Stimulated activated effector memory CD8-positive, alpha-beta T cell treated with anti-CD3 and anti-CD28 coated beads, Interleukin-12 subunit alpha, Interleukin-12 subunit beta, amount 100 ng/mL, for 72 hours (primary cell): ENCODE data around the gene LEMD2.
A peak's percentile ranks its signal among the peaks of the same experiment; 100 is the strongest.

ENCODE experiments used
- ATAC-seq: fragments of 150-1000 bp; cut with Tn5 transposase; 2 replicates; pipeline ENCODE4 v1.10.0; 2021
- DNase-seq, 2 donors: peaks; one replicate each; pipeline ENCODE4 v3.0.0; 2021 to 2022; ENCODE audit warnings: low spot score in 2 of 2
- H3K27ac Mint-ChIP-seq: one replicate; pipeline ENCODE4 v1.8.0; 2022; ENCODE audit warnings: mild to moderate bottlenecking, mixed read lengths
- H3K36me3 Mint-ChIP-seq: one replicate; pipeline ENCODE4 v1.8.0; 2022; ENCODE audit warnings: mild to moderate bottlenecking, mixed read lengths
- H3K4me1 Mint-ChIP-seq: one replicate; pipeline ENCODE4 v1.8.0; 2022; ENCODE audit warnings: mixed read lengths
- H3K4me3 Mint-ChIP-seq: one replicate; pipeline ENCODE4 v1.8.0; 2022; ENCODE audit warnings: mild to moderate bottlenecking, mixed read lengths
- H3K9me3 Mint-ChIP-seq: one replicate; pipeline ENCODE4 v1.8.0; 2022; ENCODE audit warnings: mixed read lengths

The LEMD2 gene

DNA sequence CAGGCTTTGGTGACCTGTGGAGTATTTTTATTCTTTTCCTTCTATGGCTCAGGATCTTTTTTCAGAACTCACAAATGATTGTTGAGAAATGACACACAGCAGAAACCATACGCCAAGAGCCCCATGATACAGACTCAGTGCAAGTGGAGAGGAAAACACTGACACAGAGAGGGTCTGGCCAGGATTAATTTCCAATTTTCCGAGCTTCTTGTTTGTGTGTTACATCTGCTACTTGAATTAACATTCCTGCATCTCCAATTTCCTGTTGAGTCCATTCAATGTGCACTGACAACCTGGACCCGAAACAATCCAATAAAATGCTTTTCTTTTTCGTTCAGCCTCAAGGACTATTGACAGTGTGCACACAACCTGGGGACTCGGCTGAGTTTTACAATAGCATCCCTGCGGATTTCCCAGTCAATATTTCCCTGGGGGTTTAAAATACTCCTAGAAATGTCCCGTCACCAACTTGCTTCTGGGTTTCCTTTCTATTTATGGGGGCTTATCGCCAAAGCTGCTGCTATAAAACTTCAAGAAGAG is 19.8 kb upstream of the LEMD2 start:
- Mint-ChIP-seq H3K27ac (no peak overlapping the region), H3K9me3 (no peaks in the 10 kb centered on the region)
- no peak for ATAC-seq

DNA sequence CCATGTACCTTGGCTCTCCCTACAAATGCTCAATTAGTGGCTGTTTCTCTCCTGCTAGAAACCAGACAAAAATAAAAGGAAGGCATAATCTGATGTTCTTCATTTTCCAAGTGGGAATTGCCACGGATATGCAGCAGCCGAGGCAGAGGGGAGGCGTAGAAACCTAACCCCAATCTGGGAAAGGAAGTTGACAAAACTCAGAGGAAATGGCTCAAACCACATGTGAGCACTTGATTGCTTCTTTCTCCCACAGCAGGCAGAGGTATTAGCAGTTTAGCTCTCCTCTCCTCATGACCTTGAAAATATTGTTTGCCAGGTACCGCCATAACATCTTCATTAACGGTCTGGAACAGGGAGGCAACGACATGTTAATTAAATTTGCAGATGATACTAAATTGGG is 18.7 kb upstream of the LEMD2 start:
- DNase-seq (no peak), ATAC-seq (no peak)
- Mint-ChIP-seq H3K9me3 (no peaks in the 10 kb centered on the region), H3K27ac (peak overlapping the region; percentile 56), H3K36me3 (no peaks in the 10 kb centered on the region), H3K4me1 (peaks cover 19% of the 10 kb centered on the region), H3K4me3 (no peak overlapping the region)

More for the DNA sequence above, 19.8 kb upstream of the LEMD2 start:
- H3K4me1 Mint-ChIP-seq = peaks cover 19% of the 10 kb centered on the region
- no peaks in the 10 kb centered on the region for H3K36me3 Mint-ChIP-seq
- no peak for DNase-seq
- H3K4me3 Mint-ChIP-seq = no peak overlapping the region

DNA sequence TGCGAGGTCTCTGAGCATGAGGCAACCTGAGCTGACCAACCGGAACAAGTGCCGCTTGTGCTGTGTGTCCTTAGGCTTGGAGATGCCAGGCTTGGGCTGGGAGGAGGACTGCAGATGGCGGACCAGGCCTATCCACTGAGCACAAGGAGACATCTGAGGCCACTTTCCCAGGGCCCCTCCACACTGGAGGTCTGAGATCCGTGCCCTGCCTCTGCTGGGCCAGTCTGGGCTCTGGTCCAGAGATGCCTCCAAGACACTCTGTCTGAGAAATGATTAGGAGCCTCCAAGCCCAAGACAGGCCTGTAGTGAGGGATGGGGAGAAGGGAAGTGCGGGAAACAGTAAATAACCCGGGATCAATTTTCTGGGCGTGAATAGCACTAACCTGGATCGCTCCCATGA is 17.9 kb upstream of the LEMD2 start:
- no peak overlapping the region for H3K27ac Mint-ChIP-seq
- ATAC-seq (no peak), DNase-seq (no peak)
- H3K36me3 Mint-ChIP-seq = no peaks in the 10 kb centered on the region
- no peak overlapping the region for H3K4me3 Mint-ChIP-seq
- no peaks in the 10 kb centered on the region for H3K9me3 Mint-ChIP-seq
- peaks cover 19% of the 10 kb centered on the region for H3K4me1 Mint-ChIP-seq

DNA sequence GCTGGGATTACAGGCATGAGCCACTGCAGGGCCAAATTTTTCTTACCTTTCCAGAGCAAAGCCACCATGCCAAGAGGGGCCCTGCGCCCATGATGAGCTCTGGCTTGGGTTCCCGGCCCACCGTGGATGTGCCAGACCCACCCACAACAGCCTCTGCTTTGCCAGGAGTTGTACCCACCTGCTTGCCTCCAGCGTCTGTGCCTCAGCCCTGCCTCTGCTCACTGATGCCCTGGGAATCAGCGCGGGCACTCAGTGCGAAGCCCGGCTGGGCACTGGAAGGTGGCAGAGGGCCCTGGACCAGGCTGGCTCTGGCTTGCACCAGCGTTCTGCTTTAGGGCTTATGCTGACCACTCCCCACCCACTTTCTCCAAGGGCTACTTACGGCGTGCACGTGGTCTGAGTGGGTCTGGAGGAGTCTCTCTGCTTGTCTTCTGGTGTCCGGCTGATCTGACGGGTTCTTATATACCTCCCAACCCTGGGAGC is 14.7 kb upstream of the LEMD2 start, which contains the start of gene MLN:
TSS of gene MLN (minus strand) at position 433 of the 483 bp plus-strand sequence. CDS start 2,840 bp downstream, outside the sequence.
- no peak within 1 kb of the TSS for H3K4me3 Mint-ChIP-seq
- H3K9me3 Mint-ChIP-seq = no peaks in the 10 kb centered on the region
- H3K27ac Mint-ChIP-seq = no peak within 1 kb of the TSS

DNA sequence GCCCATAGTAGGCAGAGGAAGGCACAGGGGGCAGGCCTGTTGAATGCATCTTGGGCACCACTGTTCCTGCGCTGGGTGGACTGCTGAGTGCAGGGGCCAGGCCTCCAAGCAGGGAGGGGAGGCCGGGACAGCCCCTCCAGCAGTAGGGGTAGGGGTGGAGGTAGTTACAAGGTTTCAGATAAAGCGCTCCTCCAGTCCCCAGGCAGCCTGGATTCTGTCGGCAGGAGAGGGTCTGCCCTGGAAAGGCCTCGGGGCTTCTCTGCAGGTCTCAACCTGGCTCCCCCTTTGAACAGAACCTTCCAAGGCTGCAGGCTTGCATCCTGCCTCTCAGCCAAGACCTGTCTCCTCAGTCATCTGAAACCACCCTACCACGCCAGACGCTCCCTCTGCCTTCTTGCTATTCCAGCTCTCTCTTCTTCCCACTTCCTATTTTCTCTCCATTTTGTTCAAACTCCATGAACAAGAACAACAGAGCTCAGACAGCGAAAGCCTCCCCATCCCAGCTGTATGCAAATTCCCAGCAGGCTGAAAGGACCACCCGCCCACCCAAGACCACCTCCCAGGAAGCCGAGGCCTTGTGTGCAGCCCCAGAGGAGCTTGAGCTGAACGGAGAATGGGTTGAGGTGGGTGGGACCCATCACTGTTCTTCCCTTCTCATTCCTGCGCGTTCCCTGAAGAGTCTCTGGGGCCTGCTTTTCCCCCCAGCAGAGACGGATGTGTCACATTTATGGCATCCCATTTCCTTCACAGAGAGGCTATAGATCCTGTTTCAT is 13.4 kb upstream of the LEMD2 start:
- no peak for ATAC-seq
- H3K4me1 Mint-ChIP-seq = peaks cover 8% of the 10 kb centered on the region
- no peak overlapping the region for H3K27ac Mint-ChIP-seq
- H3K36me3 Mint-ChIP-seq = no peaks in the 10 kb centered on the region
- DNase-seq = no peak
- no peak overlapping the region for H3K4me3 Mint-ChIP-seq
- H3K9me3 Mint-ChIP-seq = no peaks in the 10 kb centered on the region

More for the DNA sequence above, 14.7 kb upstream of the LEMD2 start, which contains the start of gene MLN:
- peaks cover 19% of the 10 kb centered on the region for H3K4me1 Mint-ChIP-seq
- no peak for ATAC-seq
- no peak for DNase-seq
- no peaks in the 10 kb centered on the region for H3K36me3 Mint-ChIP-seq

DNA sequence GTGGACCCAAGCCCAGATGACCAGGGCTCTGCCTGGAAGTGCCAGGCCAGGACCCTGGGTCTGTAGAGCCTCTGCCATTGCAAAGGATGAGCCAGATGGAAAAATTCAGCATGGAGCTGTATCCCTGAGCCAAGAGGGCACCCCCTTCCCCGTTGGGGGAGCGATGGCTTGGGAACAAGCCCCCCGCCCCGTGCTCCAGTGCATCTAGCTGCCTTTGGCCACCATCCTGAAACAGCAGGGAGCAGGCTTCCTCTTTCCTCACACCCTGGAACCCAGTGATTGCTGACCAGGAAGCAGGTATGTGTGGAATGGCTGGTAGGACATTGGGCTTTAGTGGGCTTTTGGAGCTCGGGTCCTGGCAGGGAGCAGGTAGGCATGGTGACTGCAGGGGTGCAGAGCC is 12.7 kb upstream of the LEMD2 start:
- no peak for ATAC-seq
- Mint-ChIP-seq H3K9me3 (no peaks in the 10 kb centered on the region), H3K27ac (no peak overlapping the region), H3K4me3 (no peak overlapping the region), H3K36me3 (no peaks in the 10 kb centered on the region), H3K4me1 (peaks cover under 1% of the 10 kb centered on the region)
- DNase-seq = no peak

DNA sequence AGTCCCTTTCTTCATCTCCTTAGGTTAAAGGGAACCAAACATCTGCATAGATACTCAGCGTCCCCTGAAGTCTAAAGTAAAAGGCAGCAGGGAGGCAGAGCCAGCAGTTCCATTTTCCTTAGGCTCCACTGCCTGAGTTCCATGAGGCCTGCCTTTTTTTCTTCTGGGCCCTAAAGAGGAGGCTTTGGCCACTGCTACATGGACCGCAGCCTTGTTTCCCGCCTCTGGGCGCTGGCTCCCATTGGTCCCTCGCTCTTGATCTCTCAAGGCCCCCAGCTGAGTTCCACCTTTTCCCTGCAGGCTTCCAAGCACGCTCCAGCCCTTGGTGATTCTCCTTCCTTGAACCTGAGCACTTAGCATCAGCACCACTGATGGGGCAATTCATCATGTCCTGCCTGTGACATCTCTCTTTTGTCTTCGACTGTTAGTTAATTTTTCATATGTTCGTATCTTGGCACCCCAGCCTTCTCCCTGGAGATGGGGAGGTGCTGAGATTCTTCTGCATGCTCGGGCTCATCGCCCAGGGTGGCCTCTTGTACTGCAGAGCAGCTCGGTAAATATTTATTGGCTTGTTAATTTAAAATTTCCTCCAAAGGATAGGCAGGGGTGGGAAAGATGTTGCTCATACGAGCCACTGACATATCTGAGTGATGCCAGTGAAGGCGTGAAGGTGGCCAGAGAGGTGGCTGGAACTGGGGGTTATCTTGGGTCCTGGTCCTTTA is 11.5 kb upstream of the LEMD2 start:
- DNase-seq (no peak), ATAC-seq (no peak)
- no peaks in the 10 kb centered on the region for H3K36me3 Mint-ChIP-seq
- no peak overlapping the region for H3K4me3 Mint-ChIP-seq
- H3K27ac Mint-ChIP-seq = no peak overlapping the region
- H3K4me1 Mint-ChIP-seq = no peaks in the 10 kb centered on the region
- H3K9me3 Mint-ChIP-seq = no peaks in the 10 kb centered on the region

DNA sequence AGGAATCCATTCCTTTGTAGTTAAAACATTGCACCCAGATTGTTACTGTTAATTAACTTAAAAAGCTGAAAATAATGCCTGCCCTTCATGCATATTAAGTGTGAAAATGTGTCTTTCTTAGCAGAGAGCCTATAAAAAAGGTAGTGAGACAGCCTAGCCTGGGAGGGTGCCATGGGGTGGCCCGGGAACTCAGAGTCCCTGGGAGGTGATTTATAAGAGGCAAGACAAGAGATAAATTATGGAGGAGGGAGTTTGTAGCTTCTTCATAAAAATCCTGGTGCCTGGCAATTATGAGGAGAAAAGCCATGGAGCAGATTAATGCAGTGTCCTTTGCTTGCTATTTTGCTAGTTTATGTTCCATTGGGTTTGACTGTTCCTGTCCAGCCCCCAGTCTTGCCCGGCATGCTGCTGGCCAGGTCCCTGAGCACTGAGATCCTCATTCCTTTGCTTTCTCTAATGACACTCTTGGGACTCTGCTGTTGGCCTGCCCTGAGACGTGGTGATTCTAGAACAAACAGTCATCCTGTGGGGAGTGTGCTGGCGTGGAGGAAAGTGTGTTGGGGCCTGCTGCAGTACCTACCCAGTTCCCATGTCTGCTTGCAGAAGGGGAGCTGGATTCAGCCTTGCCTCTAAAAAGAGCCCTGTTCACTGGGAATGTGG is 10.7 kb upstream of the LEMD2 start:
- H3K4me1 Mint-ChIP-seq = no peaks in the 10 kb centered on the region
- no peaks in the 10 kb centered on the region for H3K36me3 Mint-ChIP-seq
- no peaks in the 10 kb centered on the region for H3K9me3 Mint-ChIP-seq
- H3K4me3 Mint-ChIP-seq = no peak overlapping the region
- no peak for ATAC-seq
- no peak overlapping the region for H3K27ac Mint-ChIP-seq
- DNase-seq = no peak

DNA sequence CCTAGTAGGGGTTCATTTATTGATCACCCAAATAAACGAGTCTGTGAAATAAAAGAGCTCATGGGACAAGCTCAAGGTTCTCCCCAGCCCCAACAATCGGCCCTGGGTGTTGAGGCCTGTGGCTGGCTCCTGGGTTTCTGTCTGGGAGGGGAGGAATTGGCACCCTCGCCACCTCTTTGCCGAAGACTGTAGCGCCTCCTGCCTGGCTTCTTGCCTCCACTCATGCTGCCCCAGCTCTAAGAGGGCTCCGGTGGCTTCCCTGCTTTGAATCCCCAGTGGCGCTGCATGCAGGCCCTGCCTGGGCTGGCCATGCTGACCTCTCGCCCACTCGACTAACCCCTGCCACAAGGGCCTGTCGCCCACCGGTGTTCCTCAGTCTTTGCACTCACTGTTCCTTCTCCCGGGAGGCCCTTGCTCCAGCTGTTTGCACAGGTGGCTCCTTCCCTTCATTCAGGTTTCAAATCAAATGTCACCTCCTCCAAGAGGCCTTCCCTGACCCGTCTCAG is 9.5 kb upstream of the LEMD2 start:
- no peak overlapping the region for H3K4me3 Mint-ChIP-seq
- ATAC-seq (no peak), DNase-seq (no peak)
- no peak overlapping the region for H3K27ac Mint-ChIP-seq
- no peaks in the 10 kb centered on the region for H3K9me3 Mint-ChIP-seq
- H3K36me3 Mint-ChIP-seq = no peaks in the 10 kb centered on the region
- no peaks in the 10 kb centered on the region for H3K4me1 Mint-ChIP-seq

DNA sequence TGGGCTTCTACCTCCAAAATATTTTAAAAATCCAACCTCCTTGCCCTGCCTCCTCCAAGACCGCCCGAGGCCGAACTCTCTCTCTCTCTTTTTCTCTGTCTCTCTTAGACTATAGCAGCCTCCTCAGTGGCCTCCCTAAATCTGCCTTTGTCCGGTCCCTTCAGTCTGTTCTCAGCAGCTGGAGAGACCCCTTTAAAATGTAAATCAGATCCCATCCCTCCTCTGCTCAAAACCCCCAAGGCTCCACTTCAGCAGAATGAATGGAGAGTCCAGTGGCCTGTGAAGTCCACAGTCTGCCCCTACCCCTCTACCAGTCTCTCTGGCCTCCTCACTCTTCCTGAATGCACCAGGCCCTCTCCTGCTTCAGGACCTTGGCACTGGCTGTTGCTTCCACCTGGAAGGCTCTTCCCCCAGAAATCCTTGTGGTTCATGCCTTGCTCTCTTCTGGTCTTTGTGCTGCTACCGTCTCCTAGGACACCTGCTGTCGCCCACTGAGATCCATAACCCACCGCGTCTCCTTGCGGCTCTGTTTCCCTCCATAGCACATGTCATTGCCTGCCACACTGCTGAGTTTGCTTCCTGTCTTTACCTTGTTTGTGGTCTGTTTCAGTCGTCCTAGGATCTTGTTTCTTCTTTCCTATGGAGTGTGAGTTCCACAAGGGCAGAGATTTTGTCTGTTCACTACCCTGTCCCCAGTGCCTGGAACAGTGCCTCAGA is 8.9 kb upstream of the LEMD2 start:
- H3K27ac Mint-ChIP-seq = no peak overlapping the region
- no peak for DNase-seq
- no peak for ATAC-seq
- H3K4me3 Mint-ChIP-seq = no peak overlapping the region
- H3K4me1 Mint-ChIP-seq = no peaks in the 10 kb centered on the region
- no peaks in the 10 kb centered on the region for H3K36me3 Mint-ChIP-seq
- H3K9me3 Mint-ChIP-seq = no peaks in the 10 kb centered on the region

DNA sequence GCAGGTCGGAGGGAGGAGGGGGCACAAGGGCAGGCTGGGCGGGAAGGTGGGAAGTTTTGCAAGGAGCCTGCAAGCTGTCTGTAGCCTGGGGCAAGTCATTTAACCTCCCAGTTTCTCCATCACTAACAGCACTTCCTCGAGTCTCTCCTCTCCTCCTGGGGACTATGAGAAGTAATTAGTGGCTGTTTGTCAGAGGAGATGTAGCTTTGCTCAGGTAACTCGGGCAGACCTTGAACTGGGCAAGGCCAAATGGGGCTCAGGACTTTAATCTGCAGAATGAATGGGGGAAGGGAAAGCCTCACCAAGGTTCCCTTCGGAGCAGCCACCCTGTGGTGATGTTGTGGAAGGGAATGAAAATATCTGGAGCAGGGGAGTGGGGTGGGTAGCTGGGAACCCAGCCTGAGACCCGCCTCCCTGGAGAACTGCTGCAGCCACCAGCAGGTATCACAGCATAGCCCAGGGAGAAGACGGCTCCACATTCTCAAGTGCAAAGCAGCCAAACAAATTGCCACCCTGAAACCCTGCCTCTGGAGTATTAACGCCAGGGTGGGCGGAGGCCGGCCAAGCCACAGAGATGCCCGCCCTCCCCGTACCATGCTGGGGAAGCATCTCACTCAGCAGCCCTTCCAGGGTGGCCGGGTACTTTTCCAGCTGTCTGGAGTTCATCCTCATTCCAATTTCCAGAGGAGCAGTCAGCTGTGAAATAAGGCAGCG is 6.1 kb upstream of the LEMD2 start:
- H3K36me3 Mint-ChIP-seq = no peaks in the 10 kb centered on the region
- DNase-seq (no peak), ATAC-seq (no peak)
- H3K4me1 Mint-ChIP-seq = no peaks in the 10 kb centered on the region
- no peaks in the 10 kb centered on the region for H3K9me3 Mint-ChIP-seq
- no peak overlapping the region for H3K4me3 Mint-ChIP-seq
- H3K27ac Mint-ChIP-seq = no peak overlapping the region

DNA sequence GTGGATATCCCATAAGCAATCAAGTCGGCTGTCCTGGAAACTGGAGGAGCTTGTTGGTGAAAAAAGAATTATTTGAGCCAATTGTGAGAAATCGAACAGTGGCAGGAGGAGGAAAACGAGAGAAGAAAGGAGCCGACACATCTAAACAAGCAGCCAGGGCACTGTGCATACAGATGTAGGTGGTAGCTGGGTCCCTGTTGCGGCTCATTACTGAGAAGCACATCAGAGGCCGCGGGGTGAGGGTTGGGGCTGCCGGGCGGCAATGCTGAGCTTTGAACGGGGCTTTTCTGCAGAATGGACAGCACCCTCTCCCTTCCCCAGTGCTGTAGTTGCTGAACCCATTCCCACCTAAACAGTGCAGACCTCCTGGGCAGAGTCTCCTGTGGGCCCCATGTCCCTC is 4.1 kb upstream of the LEMD2 start:
- H3K4me3 Mint-ChIP-seq = no peak overlapping the region

DNA sequence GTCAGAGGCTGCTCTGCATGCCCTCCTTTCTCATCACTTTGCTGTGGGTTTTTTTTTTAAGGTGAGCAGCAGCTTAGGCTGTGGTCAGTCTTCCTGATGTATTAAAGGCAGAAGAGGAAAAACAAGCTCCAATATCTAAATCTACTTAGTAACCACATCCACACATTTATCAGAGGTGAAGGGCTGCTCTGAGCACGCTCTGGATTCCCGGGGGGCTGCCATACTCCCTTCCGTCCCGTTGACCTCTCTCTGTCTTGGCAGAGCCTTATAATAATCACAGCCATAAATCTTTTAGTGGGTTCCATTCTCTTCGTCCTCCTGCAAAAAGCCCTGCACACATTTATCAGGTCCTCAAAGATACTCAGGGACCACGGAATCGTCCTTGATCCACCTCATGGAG is 2.7 kb upstream of the LEMD2 start:
- H3K4me1 Mint-ChIP-seq = peaks cover 26% of the 10 kb centered on the region
- H3K9me3 Mint-ChIP-seq = no peaks in the 10 kb centered on the region
- ATAC-seq (no peak), DNase-seq (no peak)
- H3K4me3 Mint-ChIP-seq = no peak overlapping the region
- H3K27ac Mint-ChIP-seq = no peak overlapping the region
- peaks cover 11% of the 10 kb centered on the region for H3K36me3 Mint-ChIP-seq

More for the DNA sequence above, 4.1 kb upstream of the LEMD2 start:
- Mint-ChIP-seq H3K27ac (no peak overlapping the region), H3K4me1 (peaks cover 12% of the 10 kb centered on the region), H3K36me3 (peaks cover 3% of the 10 kb centered on the region), H3K9me3 (no peaks in the 10 kb centered on the region)
- ATAC-seq = no peak
- no peak for DNase-seq

DNA sequence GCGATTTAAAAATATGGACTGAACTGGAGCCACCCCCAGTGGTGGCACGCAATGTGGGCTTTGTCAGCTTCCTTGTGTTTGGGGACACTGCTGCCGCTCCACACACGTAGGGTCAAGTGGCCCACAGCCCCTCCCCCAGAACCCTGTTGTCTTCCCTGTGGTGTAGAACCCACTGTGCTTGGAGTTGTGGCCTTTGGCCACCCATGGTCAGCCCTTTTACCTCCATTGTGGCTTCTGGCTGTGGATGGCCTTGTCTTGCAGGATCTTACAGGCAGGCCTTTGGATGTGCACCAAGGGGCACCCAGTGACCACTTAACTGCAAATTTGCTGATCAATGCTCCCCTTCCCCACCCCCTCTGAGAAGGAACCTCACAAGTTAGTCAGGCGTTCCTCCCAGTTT is 2.0 kb upstream of the LEMD2 start:
- Mint-ChIP-seq H3K36me3 (peaks cover 18% of the 10 kb centered on the region), H3K9me3 (no peaks in the 10 kb centered on the region), H3K27ac (peak overlapping the region; percentile 88), H3K4me3 (no peak overlapping the region), H3K4me1 (peaks cover 33% of the 10 kb centered on the region)
- DNase-seq = no peak
- ATAC-seq = no peak
